Spinal cord (tissue), 10 donors: ENCODE results near the gene KCTD11. TPM values are rescaled to one million over a fixed set of nuclear protein-coding genes. Genes with fewer than 3 reads are reported as not detected.

Experiments
- DNase-seq, 6 donors: peaks; one replicate each; pipeline versions ENCODE4 v3.0.0 to v3.0.0-alpha.2; 2013 to 2015; ENCODE audit warnings: low spot score in 6 of 6, low read depth in 4 of 6
- H3K27ac ChIP-seq: one replicate; pipeline ENCODE4 v1.5.1; 2013; ENCODE audit warnings: low read depth, low read length, control low read depth
- H3K27me3 ChIP-seq: one replicate; pipeline ENCODE4 v1.6.1; 2013; ENCODE audit warnings: low read length; ENCODE audit not compliant: control insufficient read depth, insufficient read depth
- H3K36me3 ChIP-seq: one replicate; pipeline ENCODE4 v1.6.1; 2013; ENCODE audit warnings: low read length; ENCODE audit not compliant: control insufficient read depth, insufficient read depth
- H3K4me1 ChIP-seq: one replicate; pipeline ENCODE4 v1.6.1; 2013; ENCODE audit warnings: low read length; ENCODE audit not compliant: control insufficient read depth, insufficient read depth
- H3K4me3 ChIP-seq: one replicate; pipeline ENCODE4 v1.5.1; 2013; ENCODE audit warnings: low read depth, low read length, control low read depth
- H3K9me3 ChIP-seq: one replicate; pipeline ENCODE4 v1.6.1; 2013; ENCODE audit warnings: low read length; ENCODE audit not compliant: control insufficient read depth, insufficient read depth
- WGBS: methylation state at CpG from one replicate; pipeline ENCODE4 v1.1.5; 2013; ENCODE audit warnings: missing lambda C conversion rate; ENCODE audit not compliant: insufficient coverage; 5-methylcytosine and 5-hydroxymethylcytosine counted together
- polyA plus RNA-seq, 2 donors: library from polyadenylated mRNA; unstranded; fragments of 120-200 nt; gene quantifications; one replicate each; pipeline ENCODE4 v1.2.1, GENCODE V29; 2013; ENCODE audit not compliant: insufficient read length in 2 of 2
- total RNA-seq, 2 donors: library from RNA; depleted of rRNA in 1 of 2; stranded (reverse); fragments of 120-200 nt in 1 of 2; fragments of >200 nt in 1 of 2; gene quantifications; one replicate each; pipeline versions ENCODE4 v1.2.3 to v1.2.4, GENCODE V29; 2013 to 2014
- donor health status: healthy.

KCTD11 gene
- total and polyA plus RNA-seq, 4 donors, result 5.6 to 13.5 (median 11.5) TPM

DNA sequence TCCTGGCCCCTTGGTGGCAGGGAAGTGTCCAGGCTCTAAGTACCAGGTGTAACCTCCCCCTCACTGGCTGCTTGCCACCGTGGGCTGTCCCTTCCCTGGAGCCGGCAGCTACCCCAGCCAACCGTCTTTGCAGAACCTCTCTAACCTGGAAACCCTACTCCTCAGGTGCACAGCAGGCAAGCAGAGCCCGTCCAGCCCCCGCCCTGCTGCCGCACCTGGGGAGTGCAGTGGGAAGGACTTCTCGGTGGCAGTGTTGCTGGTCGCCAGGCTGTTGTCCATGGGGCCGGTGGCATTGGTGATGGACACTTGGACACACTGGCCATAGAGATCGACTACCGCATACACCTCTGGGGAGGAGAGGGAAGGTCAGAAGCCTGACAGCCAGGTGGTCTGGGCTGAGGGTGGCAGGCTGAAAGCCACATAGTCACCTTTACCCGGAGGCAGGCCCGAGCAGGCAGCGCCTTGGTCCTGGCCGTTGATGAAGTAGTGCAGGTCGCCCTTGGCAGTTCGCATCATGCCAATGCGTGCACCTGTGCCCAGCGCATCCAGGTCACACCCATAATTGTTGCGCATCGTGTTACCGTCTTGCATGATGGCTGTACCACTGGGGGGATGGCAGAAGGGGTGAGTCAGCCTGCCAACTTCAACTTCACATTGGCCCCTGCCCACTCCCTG is 29.3 kb upstream of the KCTD11 start:
- Histone ChIP-seq H3K9me3 (no peaks in the 10 kb centered on the region), H3K4me1 (peaks cover 4% of the 10 kb centered on the region), H3K36me3 (peaks cover 95% of the 10 kb centered on the region), H3K27me3 (no peaks in the 10 kb centered on the region), H3K27ac (no peak overlapping the region), H3K4me3 (no peak overlapping the region)
- DNase-seq, result no peak
- WGBS, result 96% methylated on average over 22 of the region's 22 CpGs

DNA sequence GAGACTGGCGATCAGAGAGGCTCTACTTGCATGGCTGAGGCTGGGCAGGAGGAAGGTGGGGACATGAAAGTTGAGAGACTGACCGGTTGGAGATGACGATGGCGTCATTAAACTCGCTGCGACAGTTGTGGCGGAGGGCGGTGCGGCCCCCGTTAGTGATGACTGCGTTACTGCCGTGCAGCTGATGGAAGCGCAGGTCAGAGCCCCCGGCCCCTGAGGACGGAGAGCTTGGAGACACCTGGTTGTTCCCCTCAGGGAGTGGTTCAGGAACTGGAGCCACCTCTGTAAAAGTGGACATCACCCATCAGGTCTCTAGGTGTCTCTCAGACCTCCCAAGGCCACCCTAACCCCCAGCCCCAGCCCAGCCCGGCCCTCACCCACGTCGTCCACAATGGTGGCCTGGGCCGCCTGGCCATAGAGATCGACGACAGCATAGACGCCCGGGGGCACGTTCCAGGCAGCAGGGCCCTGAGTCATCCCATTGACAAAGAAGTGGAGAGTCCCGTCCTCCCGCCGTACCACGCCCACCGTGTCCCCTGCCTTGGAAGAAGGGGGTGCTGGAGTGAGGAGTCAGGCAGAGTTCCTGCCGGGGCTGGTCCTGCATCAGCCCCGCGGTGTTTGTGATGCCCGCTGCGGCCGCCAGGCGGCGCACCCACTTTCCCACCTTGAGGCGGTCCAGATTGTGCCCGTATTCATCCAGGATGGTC is 28.1 kb upstream of the KCTD11 start:
- peak in 2 of 6 donors; percentile 38 to 50 for DNase-seq
- Histone ChIP-seq H3K27ac (no peak overlapping the region), H3K27me3 (no peaks in the 10 kb centered on the region), H3K4me1 (peaks cover 14% of the 10 kb centered on the region), H3K9me3 (no peaks in the 10 kb centered on the region), H3K4me3 (no peak overlapping the region), H3K36me3 (peaks cover 84% of the 10 kb centered on the region)
- WGBS, result 81% methylated on average over 29 of the region's 39 CpGs

DNA sequence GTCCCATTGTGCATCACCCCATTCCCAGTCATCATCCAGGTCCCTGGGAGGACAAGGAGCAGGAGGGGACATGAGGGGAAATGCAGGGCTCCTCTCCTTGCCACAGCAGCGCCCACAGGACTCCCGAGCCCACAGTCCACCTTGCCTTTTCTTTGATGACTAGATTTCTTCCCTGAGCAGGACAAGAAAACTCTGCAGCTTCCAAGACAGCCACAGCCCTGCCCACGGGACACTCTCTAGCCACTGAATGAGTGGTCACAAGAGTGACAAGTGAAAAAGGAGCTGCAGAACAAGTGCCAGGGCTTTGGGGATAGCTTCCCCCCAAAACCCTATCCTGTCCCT is 27.6 kb upstream of the KCTD11 start:
- H3K36me3 ChIP-seq, result peaks cover 82% of the 10 kb centered on the region
- H3K4me1 ChIP-seq, result peaks cover 14% of the 10 kb centered on the region
- DNase-seq, result no peak
- no peak overlapping the region for H3K4me3 ChIP-seq
- H3K27ac ChIP-seq, result no peak overlapping the region
- no peaks in the 10 kb centered on the region for H3K27me3 ChIP-seq
- no peaks in the 10 kb centered on the region for H3K9me3 ChIP-seq
- whole genome bisulfite sequencing, result 86% methylated on average over 3 of the region's 3 CpGs

DNA sequence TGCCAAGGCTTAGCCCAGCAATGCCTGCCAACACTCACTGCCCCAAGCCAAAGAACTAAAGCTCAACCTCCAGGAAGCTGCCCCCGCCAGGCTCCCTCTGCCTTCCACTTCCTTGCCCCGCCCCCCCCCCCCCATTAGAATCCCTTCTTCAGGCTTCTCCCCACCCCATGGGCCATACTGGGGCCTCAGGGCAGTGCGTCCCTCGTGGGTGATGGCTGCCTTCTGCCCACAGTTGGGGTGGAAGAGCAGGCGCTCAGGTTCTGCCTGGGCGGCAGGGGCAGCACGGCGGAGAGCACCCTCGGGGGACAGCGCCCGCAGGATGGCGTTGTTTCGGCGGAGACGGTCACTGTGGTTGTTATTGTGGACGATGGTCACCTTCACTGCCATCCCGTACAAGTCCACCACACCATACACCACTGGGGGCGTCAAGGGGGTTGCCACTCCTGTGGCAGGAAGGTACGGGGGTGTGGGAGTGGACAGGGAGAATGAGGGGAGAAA is 26.9 kb upstream of the KCTD11 start:
- WGBS, result 100% methylated on average over 3 of the region's 19 CpGs
- Histone ChIP-seq H3K27ac (no peak overlapping the region), H3K4me3 (no peak overlapping the region), H3K9me3 (no peaks in the 10 kb centered on the region), H3K4me1 (peaks cover 19% of the 10 kb centered on the region), H3K27me3 (no peaks in the 10 kb centered on the region), H3K36me3 (peaks cover 76% of the 10 kb centered on the region)
- no peak for DNase-seq

DNA sequence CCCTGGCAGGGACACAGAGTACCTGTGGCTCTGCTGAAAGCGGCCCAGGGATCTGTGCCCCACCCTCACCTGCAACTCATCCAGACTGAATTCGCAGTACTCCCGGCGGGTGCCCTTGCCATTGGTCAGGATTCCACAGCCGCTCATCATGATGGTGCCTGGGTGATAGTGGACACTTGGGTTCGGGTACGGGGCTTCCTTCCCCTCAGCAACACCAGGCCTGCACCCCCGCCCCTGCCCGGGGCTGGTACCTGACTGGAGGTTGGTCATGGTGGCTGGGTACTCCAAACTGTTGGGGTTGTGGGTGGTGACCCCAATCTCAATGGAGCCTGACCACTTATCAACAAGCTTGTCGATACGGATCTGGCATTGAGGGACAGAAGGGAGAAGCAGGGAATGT is 25.8 kb upstream of the KCTD11 start:
- WGBS, result 90% methylated on average over 2 of the region's 11 CpGs
- no peaks in the 10 kb centered on the region for H3K27me3 ChIP-seq
- no peak overlapping the region for H3K27ac ChIP-seq
- peaks cover 27% of the 10 kb centered on the region for H3K4me1 ChIP-seq
- H3K4me3 ChIP-seq, result no peak overlapping the region
- H3K36me3 ChIP-seq, result peaks cover 65% of the 10 kb centered on the region
- H3K9me3 ChIP-seq, result no peaks in the 10 kb centered on the region
- no peak for DNase-seq

DNA sequence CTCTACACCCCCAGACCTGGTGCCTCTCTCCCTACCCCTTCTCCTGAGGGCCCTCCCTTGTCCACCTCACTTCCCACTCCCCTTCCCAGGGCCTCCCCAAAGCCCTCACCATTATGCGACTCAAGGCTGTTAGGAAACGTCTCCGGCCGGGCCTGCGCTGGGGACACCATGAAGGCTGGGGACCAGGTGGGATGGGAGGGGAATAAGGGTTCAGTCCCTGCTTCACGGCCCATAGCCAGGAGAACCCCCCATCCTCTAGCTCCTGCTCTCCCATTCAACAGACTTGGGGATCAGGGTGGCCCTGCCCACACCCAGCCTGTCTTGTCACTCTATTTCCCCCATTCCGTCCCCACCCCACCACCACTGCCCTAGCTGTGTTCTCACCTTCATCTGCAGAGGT is 24.9 kb upstream of the KCTD11 start:
- DNase-seq, result no peak
- Histone ChIP-seq H3K36me3 (peaks cover 56% of the 10 kb centered on the region), H3K27me3 (no peaks in the 10 kb centered on the region), H3K27ac (no peak overlapping the region), H3K4me1 (peaks cover 27% of the 10 kb centered on the region), H3K4me3 (no peak overlapping the region), H3K9me3 (no peaks in the 10 kb centered on the region)
- WGBS, result no CpG with 5 or more reads among the region's 7 CpGs

DNA sequence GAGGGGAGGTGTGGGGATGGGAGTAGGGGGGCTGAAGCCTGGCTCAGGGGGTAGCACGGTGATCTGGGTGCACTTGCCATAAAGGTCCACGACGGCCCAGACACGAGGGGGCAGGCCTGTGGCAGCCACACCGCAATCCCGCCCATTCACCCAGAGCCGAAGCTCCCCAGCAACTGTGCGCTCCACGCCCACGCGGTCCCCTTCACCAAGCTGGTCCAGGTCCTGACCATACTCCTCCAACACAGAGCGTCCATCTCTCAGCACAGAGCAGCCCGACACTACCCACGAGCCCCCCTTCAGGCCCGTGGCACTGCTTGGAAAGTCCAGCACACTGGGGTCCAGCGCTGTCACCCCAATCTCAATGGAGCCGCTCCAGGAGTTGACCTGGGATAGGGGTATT is 24.5 kb upstream of the KCTD11 start:
- H3K4me1 ChIP-seq, result peaks cover 27% of the 10 kb centered on the region
- no peak overlapping the region for H3K27ac ChIP-seq
- WGBS, result 91% methylated on average over 15 of the region's 17 CpGs
- H3K36me3 ChIP-seq, result peaks cover 52% of the 10 kb centered on the region
- DNase-seq, result no peak
- no peaks in the 10 kb centered on the region for H3K9me3 ChIP-seq
- H3K4me3 ChIP-seq, result no peak overlapping the region
- no peaks in the 10 kb centered on the region for H3K27me3 ChIP-seq

DNA sequence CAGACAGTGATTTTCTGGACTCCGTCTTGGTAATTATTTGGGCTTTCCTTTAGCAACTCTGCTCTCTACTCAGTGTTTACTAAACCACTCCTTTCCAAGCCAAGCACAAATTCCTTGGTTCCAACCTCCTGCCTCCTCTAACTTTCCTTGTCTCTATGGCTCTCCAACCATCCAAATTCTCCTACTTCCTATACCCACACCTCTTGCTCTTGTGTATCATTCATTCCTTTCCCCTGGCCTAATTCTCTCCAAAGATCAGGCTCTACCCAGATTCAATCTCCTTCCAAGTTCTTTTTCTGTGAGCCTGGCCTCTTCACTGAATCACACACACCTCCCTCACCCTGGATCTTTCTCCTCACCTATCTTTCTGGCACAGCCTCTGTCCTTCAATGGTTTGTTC is 24.0 kb upstream of the KCTD11 start:
- H3K9me3 ChIP-seq, result no peaks in the 10 kb centered on the region
- no peaks in the 10 kb centered on the region for H3K27me3 ChIP-seq
- 93% methylated on average over 1 of the region's 1 CpG for WGBS
- H3K27ac ChIP-seq, result no peak overlapping the region
- peaks cover 27% of the 10 kb centered on the region for H3K4me1 ChIP-seq
- no peak for DNase-seq
- H3K4me3 ChIP-seq, result no peak overlapping the region
- peaks cover 47% of the 10 kb centered on the region for H3K36me3 ChIP-seq

DNA sequence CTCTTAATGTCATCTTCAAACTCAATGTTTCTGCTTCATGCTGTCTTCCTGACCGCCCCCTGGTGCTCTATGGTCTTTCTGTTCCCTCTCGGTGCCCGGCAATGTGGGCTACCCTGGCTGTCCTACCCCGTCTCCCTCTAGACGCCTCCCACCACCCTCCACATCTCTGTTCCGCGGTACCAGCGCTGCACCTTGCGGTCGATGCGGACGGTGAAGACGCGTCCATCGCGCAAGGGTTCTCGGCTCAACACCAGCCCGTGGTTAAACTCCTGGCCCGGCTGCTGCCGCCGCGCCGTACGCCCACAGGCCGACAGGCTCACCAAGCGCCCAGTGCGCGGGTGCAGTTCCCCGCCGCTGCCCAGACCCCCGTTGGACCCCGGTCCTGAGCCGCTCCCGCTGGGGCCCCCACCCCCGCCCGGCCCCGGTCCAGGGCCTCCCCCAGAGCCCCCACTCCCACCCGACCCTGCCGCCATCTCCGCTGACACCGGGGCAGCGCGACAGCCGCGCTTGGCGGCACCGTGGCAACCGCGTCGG is 23.1 kb upstream of the KCTD11 start, which contains the start of gene NEURL4:
TSS of gene NEURL4 (minus strand) at position 496 of the 534 bp plus-strand sequence. CDS start at position 473, 23 bp downstream.
- Histone ChIP-seq H3K4me3 (peak within 1 kb of the TSS; percentile 91), H3K27ac (peak within 1 kb of the TSS; percentile 99), H3K36me3 (peaks cover 38% of the 10 kb centered on the region), H3K4me1 (peaks cover 27% of the 10 kb centered on the region), H3K9me3 (no peaks in the 10 kb centered on the region), H3K27me3 (no peaks in the 10 kb centered on the region)
- under 1% methylated on average over 47 of the region's 50 CpGs for WGBS
- DNase-seq, result no peak
